B cell (primary cell): ENCODE data around the gene SMPD3.

Experiments
- EZH2 ChIP-seq: IDR thresholded peaks from 2 replicates; pipeline ENCODE4 v1.6.1; 2012; ENCODE audit warnings: borderline replicate concordance, low read depth, mild to moderate bottlenecking, moderate library complexity, low read length; ENCODE audit not compliant: insufficient read depth, poor library complexity, severe bottlenecking
- TF ChIP-seq, protein P1 (sequence below): fragments of 200-600 bp; IDR thresholded peaks from one replicate; pipeline ENCODE4 v1.8.0; 2022; ENCODE audit warnings: antibody characterized with exemption, mild to moderate bottlenecking

DNA sequence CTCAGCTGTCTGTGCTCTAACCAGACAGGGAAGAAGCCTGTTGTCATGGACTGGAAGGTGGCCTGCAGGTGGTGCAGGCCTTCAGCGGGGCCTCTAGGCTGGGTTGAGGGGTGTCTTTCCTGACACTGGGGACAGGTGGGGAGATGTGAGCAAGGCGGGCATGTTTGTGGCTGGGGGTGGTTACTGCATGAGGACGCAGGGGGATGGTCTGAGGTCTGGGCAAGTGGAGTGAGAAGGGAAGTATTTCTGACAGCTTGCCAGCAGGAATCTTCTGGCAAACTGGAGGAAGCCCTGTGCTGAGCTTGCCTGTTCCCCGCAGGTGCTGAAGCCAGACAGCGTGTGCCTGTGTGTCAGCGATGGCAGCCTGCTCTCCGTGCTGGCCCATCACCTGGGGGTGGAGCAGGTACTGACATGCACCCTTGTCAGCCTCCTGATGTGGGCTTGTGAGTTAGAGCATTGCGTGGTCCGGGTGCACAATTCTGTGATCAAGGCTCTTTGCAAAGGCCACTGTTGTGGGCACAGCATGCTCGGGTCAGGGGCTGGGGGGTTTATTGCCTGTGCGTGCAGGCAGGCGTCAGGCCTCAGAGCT, 101.3 kb downstream of the SMPD3 start:
- TF ChIP-seq, protein P1, sequence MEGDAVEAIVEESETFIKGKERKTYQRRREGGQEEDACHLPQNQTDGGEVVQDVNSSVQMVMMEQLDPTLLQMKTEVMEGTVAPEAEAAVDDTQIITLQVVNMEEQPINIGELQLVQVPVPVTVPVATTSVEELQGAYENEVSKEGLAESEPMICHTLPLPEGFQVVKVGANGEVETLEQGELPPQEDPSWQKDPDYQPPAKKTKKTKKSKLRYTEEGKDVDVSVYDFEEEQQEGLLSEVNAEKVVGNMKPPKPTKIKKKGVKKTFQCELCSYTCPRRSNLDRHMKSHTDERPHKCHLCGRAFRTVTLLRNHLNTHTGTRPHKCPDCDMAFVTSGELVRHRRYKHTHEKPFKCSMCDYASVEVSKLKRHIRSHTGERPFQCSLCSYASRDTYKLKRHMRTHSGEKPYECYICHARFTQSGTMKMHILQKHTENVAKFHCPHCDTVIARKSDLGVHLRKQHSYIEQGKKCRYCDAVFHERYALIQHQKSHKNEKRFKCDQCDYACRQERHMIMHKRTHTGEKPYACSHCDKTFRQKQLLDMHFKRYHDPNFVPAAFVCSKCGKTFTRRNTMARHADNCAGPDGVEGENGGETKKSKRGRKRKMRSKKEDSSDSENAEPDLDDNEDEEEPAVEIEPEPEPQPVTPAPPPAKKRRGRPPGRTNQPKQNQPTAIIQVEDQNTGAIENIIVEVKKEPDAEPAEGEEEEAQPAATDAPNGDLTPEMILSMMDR: no peak
- TF ChIP-seq EZH2: no peak
